A549 (cell line): ENCODE measurements around the gene ARHGEF26. TPM values are rescaled to one million over a fixed set of nuclear protein-coding genes. Genes with fewer than 3 reads are reported as not detected.

Experiments
- ATAC-seq, 2 experiments: fragments of 200-7000 bp in 1 of 2; fragments of >200 bp in 1 of 2; cut with Nextera tagmentation in 1 of 2; cut with Tn5 transposase in 1 of 2; 3 replicates each; pipeline versions ENCODE4 v1.8.0 to v1.9.1; 2018 to 2020; ENCODE audit warnings: mild to moderate bottlenecking in 1 of 2, moderate library complexity in 1 of 2
- CTCF ChIA-PET: fragments of 300-600 bp; sonication (Branson Sonifier 250); formaldehyde crosslinking; extraction: SDS; loops from one replicate; lab custom pipeline; 2021; ENCODE audit warnings: antibody characterized with exemption, inconsistent platforms; lab: Yijun Ruan, JAX
- POLR2A ChIA-PET: fragments of 350-600 bp; formaldehyde crosslinking; extraction: SDS; loops from one replicate; lab custom pipeline; 2021; ENCODE audit warnings: antibody characterized with exemption, inconsistent platforms; lab: Yijun Ruan, JAX
- DNase-seq, 2 experiments: peaks; one replicate each; pipeline versions ENCODE4 v3.0.0 to v3.0.0-alpha.2; 2011 to 2016; ENCODE audit warnings: low read depth in 1 of 2, low spot score in 1 of 2
- FAIRE-seq: peaks from 2 replicates; lab custom pipeline; 2011; peaks lifted over from hg19 to GRCh38; lab: Jason Lieb, UNC
- H3K27ac ChIP-seq, 2 experiments: fragments of >200 bp; sonication (Bioruptor Twin); formaldehyde crosslinking; 3 replicates each; pipeline ENCODE4 v1.5.1; 2016 to 2017
- H3K4me1 ChIP-seq: fragments of >200 bp; sonication (Bioruptor Twin); formaldehyde crosslinking; 3 replicates; pipeline ENCODE4 v1.6.1; 2016
- H3K4me2 ChIP-seq: fragments of >200 bp; sonication (Bioruptor Twin); formaldehyde crosslinking; 3 replicates; pipeline ENCODE4 v1.6.1; 2016
- H3K4me3 ChIP-seq: fragments of >200 bp; sonication (Bioruptor Twin); formaldehyde crosslinking; 3 replicates; pipeline ENCODE4 v1.5.1; 2016
- H3K9me3 ChIP-seq: fragments of >200 bp; sonication (Bioruptor Twin); formaldehyde crosslinking; 3 replicates; pipeline ENCODE4 v1.6.1; 2016
- BHLHE40 ChIP-seq: IDR thresholded peaks from 2 replicates; pipeline ENCODE4 v1.6.1; 2012; ENCODE audit warnings: low read depth, low read length, inconsistent platforms
- CEBPB ChIP-seq, 2 experiments: fragments of >200 bp in 1 of 2; sonication (Bioruptor Twin) in 1 of 2; formaldehyde crosslinking in 1 of 2; IDR thresholded peaks; 2 replicates each; pipeline ENCODE4 v1.6.1; 2012 to 2016
- CHD2 ChIP-seq: fragments of 150-350 bp; IDR thresholded peaks from 2 replicates; pipeline ENCODE4 v1.6.1; 2014; ENCODE audit warnings: low read length; ENCODE audit not compliant: partially characterized antibody
- E2F6 ChIP-seq: IDR thresholded peaks from 2 replicates; pipeline ENCODE4 v1.6.1; 2012; ENCODE audit warnings: low read depth, borderline replicate concordance
- ELK1 ChIP-seq: fragments of 150-350 bp; IDR thresholded peaks from 2 replicates; pipeline ENCODE4 v1.6.1; 2014; ENCODE audit warnings: low read depth, mild to moderate bottlenecking, low read length
- EP300 ChIP-seq, 2 experiments: fragments of >200 bp; sonication (Bioruptor Twin); formaldehyde crosslinking; IDR thresholded peaks; 2 replicates in 1 of 2; 3 replicates in 1 of 2; pipeline ENCODE4 v1.6.1; 2016 to 2017
- ESRRA ChIP-seq: fragments of 150-350 bp; IDR thresholded peaks from 2 replicates; pipeline ENCODE4 v1.6.1; 2014; ENCODE audit warnings: mild to moderate bottlenecking, low read length, borderline replicate concordance
- FOXS1 ChIP-seq: fragments of 250-450 bp; sonication (Bioruptor Pico); IDR thresholded peaks from 2 replicates; pipeline ENCODE4 v1.5.0; 2020; ENCODE audit warnings: mild to moderate bottlenecking, moderate library complexity
- HES2 ChIP-seq: fragments of >200 bp; sonication (Bioruptor Twin); formaldehyde crosslinking; IDR thresholded peaks from 2 replicates; pipeline ENCODE4 v1.6.1; 2016
- HOXB13 ChIP-seq: fragments of 250-450 bp; sonication (Bioruptor Pico); IDR thresholded peaks from 2 replicates; pipeline ENCODE4 v1.5.0; 2020; ENCODE audit warnings: low read depth, mild to moderate bottlenecking, moderate library complexity
- JUNB ChIP-seq: fragments of >200 bp; sonication (Bioruptor Twin); formaldehyde crosslinking; IDR thresholded peaks from 2 replicates; pipeline ENCODE4 v1.6.1; 2016
- MAZ ChIP-seq: fragments of 150-350 bp; IDR thresholded peaks from 2 replicates; pipeline ENCODE4 v1.6.1; 2014; ENCODE audit warnings: antibody characterized with exemption, low read depth, low read length, borderline replicate concordance
- MYC ChIP-seq: IDR thresholded peaks from 2 replicates; pipeline ENCODE4 v1.6.1; 2012; ENCODE audit warnings: mild to moderate bottlenecking, inconsistent platforms, low read length, improper control_type of control experiment, borderline replicate concordance
- NR3C1 ChIP-seq: fragments of >200 bp; sonication (Bioruptor Twin); formaldehyde crosslinking; IDR thresholded peaks from 3 replicates; pipeline ENCODE4 v1.6.1; 2017
- PBX3 ChIP-seq: IDR thresholded peaks from 2 replicates; pipeline ENCODE4 v1.6.1; 2012
- POLR2A ChIP-seq: IDR thresholded peaks from 2 replicates; pipeline ENCODE4 v1.6.1; 2012; ENCODE audit warnings: mild to moderate bottlenecking, low read length
- POLR2AphosphoS2 ChIP-seq: conservative IDR thresholded peaks from 2 replicates; pipeline ENCODE4 v1.6.1; 2012; ENCODE audit warnings: low read length, improper control_type of control experiment, inconsistent platforms
- RARB ChIP-seq: fragments of 250-450 bp; sonication (Bioruptor Pico); IDR thresholded peaks from 2 replicates; pipeline ENCODE4 v1.8.0; 2021; ENCODE audit warnings: mild to moderate bottlenecking, moderate library complexity
- RFX5 ChIP-seq: fragments of 450-650 bp; IDR thresholded peaks from 2 replicates; pipeline ENCODE4 v1.7.1; 2014; ENCODE audit warnings: antibody characterized with exemption, mild to moderate bottlenecking, moderate library complexity
- SMC3 ChIP-seq: fragments of >200 bp; sonication (Bioruptor Twin); formaldehyde crosslinking; IDR thresholded peaks from 3 replicates; pipeline ENCODE4 v1.6.1; 2018; ENCODE audit warnings: inconsistent platforms
- SREBF2 ChIP-seq: fragments of 450-650 bp; IDR thresholded peaks from 2 replicates; pipeline ENCODE4 v1.6.1; 2014; ENCODE audit warnings: mild to moderate bottlenecking, moderate library complexity
- TFCP2L1 ChIP-seq: fragments of 250-450 bp; sonication (Bioruptor Pico); IDR thresholded peaks from 2 replicates; pipeline ENCODE4 v1.5.0; 2021; ENCODE audit warnings: mild to moderate bottlenecking
- TP53 ChIP-seq: fragments of 250-450 bp; sonication (Bioruptor Pico); IDR thresholded peaks from 2 replicates; pipeline ENCODE4 v1.5.0; 2021; ENCODE audit warnings: mild to moderate bottlenecking, moderate library complexity
- USF2 ChIP-seq: fragments of 450-650 bp; IDR thresholded peaks from 2 replicates; pipeline ENCODE4 v1.6.1; 2014; ENCODE audit warnings: antibody characterized with exemption
- ZFP36 ChIP-seq: fragments of 450-650 bp; IDR thresholded peaks from 2 replicates; pipeline ENCODE4 v1.6.1; 2014; ENCODE audit warnings: borderline replicate concordance; ENCODE audit not compliant: partially characterized antibody
- ZNF302 ChIP-seq: fragments of 250-450 bp; sonication (Bioruptor Pico); IDR thresholded peaks from 2 replicates; pipeline ENCODE4 v1.9.0; 2021; ENCODE audit warnings: inconsistent platforms, mild to moderate bottlenecking, moderate library complexity
- WGBS: methylation state at CpG from one replicate; pipeline ENCODE4 v1.1.6; 2017; ENCODE audit errors: missing lambda C conversion rate; 5-methylcytosine and 5-hydroxymethylcytosine counted together
- polyA plus RNA-seq, 4 experiments: library from polyadenylated mRNA; depleted of rRNA in 3 of 4; stranded (reverse); fragments of >200 nt; fragmentation: RNase III in 1 of 4; extraction: RNeasy Plus Mini Kit Qiagen cat#74134 plus additional on column Dnase treatment in 1 of 4; gene quantifications; 2 replicates in 3 of 4; 3 replicates in 1 of 4; pipeline ENCODE4 v1.2.3, GENCODE V29; 2011 to 2017

Gene ARHGEF26
- polyA plus RNA-seq, 2 of the 4 experiments (the other 2 are of a cell fraction): 2.9 to 5.8 TPM

- TF ChIP-seq E2F6 (no peak), JUNB (no peak)
Observed at GRCh38 chr3:154111365-154111935, 9.7 kb upstream of the ARHGEF26 start (continued).

GRCh38 chr3:154112146-154112852 is 8.9 kb upstream of the ARHGEF26 start:
- no peak for TF ChIP-seq MYC
- no peak for TF ChIP-seq ELK1
- no peak for TF ChIP-seq BHLHE40
- TF ChIP-seq PBX3: no peak
- TF ChIP-seq SMC3: no peak
- TF ChIP-seq CHD2: no peak
- no peak for TF ChIP-seq CEBPB (IDR thresholded peaks at IDR 0.05)
- no peak for TF ChIP-seq RFX5
- no peak for TF ChIP-seq NR3C1
- Histone ChIP-seq H3K9me3 (no peaks in the 10 kb centered on the region), H3K4me3 (no peak overlapping the region), H3K27ac (no peak overlapping the region), H3K4me1 (no peaks in the 10 kb centered on the region), H3K4me2 (no peak overlapping the region)
- DNase-seq (no peak), FAIRE-seq (no peak), ATAC-seq (no peak; a peak in 1 of 6 replicates)
- ChIA-PET POLR2A (no interaction called here), CTCF (interaction anchor here (0.6 to 1.3 kb wide), 2 partner anchors 13 to 158 kb away, joined by 3 to 4 read pairs; no protein-coding TSS in a partner anchor)
- 59% methylated on average over 3 of the region's 3 CpGs for WGBS

GRCh38 chr3:154113609-154114008 is 7.6 kb upstream of the ARHGEF26 start:
- 58% methylated on average over 5 of the region's 5 CpGs for WGBS
- H3K4me3 ChIP-seq: no peak overlapping the region
- FAIRE-seq (no peak), ATAC-seq (no peak), DNase-seq (no peak)
- POLR2A ChIA-PET: no interaction called here
- H3K9me3 ChIP-seq: no peaks in the 10 kb centered on the region
- H3K4me1 ChIP-seq: no peaks in the 10 kb centered on the region
- CTCF ChIA-PET: interaction anchor here (1.3 kb wide), 1 partner anchor 15 kb away, joined by 4 read pairs; no protein-coding TSS in a partner anchor
- H3K4me2 ChIP-seq: no peak overlapping the region
- no peak overlapping the region for H3K27ac ChIP-seq
- TF ChIP-seq SREBF2 (no peak), USF2 (no peak), FOXS1 (CRISPR knock-in tag) (no peak), ESRRA (no peak), EP300 (IDR thresholded peaks at IDR 0.05) (no peak), CEBPB (IDR thresholded peaks at IDR 0.05) (no peak), ZFP36 (no peak), POLR2A (no peak), MAZ (no peak), HES2 (no peak), TFCP2L1 (no peak), BHLHE40 (no peak), TP53 (CRISPR knock-in tag) (no peak), ZNF302 (no peak), RARB (no peak), POLR2AphosphoS2 (no peak), SMC3 (no peak), PBX3 (no peak), HOXB13 (no peak)
